ENCODE results near the gene GADD45A. TPM values are rescaled to one million over a fixed set of nuclear protein-coding genes. Genes with fewer than 3 reads are reported as not detected.

Gene GADD45A
- total RNA-seq, 1 experiment from 2014 or later = 34.5 TPM

DNA sequence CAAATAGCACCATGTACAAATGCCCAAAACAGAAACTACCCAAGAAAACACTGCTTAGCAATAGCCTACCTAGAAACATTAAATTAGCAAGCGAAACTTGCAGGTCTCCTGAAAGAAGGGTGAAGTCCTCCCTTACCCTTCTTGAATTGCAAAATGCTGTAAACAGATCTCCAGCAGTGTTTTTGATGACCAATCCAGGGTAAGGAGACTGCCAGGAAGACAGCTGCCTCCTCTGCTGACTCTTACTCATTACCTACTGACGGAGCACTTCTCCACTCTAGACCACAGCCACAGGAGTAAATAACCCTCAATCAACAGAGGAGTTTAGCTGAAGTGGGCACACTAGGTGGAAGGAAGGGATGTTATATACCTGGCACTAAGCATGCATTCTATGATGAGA, 32.2 kb upstream of the GADD45A start:
- TF ChIP-seq, protein P1, sequence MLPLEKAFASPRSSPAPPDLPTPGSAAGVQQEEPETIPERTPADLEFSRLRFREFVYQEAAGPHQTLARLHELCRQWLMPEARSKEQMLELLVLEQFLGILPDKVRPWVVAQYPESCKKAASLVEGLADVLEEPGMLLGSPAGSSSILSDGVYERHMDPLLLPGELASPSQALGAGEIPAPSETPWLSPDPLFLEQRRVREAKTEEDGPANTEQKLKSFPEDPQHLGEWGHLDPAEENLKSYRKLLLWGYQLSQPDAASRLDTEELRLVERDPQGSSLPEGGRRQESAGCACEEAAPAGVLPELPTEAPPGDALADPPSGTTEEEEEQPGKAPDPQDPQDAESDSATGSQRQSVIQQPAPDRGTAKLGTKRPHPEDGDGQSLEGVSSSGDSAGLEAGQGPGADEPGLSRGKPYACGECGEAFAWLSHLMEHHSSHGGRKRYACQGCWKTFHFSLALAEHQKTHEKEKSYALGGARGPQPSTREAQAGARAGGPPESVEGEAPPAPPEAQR (CRISPR knock-in tag; IDR thresholded peaks at IDR 0.05) = no peak
- TF ChIP-seq CDX4 (CRISPR knock-in tag; IDR thresholded peaks at IDR 0.05; ENCODE audit: borderline replicate concordance) = no peak
- no peak for TF ChIP-seq ARID4B (CRISPR knock-in tag; IDR thresholded peaks at IDR 0.05; ENCODE audit: borderline replicate concordance)
- TF ChIP-seq, protein P2, sequence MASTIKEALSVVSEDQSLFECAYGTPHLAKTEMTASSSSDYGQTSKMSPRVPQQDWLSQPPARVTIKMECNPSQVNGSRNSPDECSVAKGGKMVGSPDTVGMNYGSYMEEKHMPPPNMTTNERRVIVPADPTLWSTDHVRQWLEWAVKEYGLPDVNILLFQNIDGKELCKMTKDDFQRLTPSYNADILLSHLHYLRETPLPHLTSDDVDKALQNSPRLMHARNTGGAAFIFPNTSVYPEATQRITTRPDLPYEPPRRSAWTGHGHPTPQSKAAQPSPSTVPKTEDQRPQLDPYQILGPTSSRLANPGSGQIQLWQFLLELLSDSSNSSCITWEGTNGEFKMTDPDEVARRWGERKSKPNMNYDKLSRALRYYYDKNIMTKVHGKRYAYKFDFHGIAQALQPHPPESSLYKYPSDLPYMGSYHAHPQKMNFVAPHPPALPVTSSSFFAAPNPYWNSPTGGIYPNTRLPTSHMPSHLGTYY (CRISPR knock-in tag; IDR thresholded peaks at IDR 0.05) = no peak
- TF ChIP-seq ZMAT4 (CRISPR knock-in tag; IDR thresholded peaks at IDR 0.05) = no peak
- TF ChIP-seq ZBTB43 (CRISPR knock-in tag; IDR thresholded peaks at IDR 0.05) = no peak
- TF ChIP-seq GRHL2 (CRISPR knock-in tag; IDR thresholded peaks at IDR 0.05; ENCODE audit: insufficient replicate concordance, severe bottlenecking) = no peak
- TF ChIP-seq NFATC4 (CRISPR knock-in tag; IDR thresholded peaks at IDR 0.05) = no peak
- no peak for TF ChIP-seq FOXK1 (CRISPR knock-in tag; IDR thresholded peaks at IDR 0.05)
- TF ChIP-seq, protein P3, sequence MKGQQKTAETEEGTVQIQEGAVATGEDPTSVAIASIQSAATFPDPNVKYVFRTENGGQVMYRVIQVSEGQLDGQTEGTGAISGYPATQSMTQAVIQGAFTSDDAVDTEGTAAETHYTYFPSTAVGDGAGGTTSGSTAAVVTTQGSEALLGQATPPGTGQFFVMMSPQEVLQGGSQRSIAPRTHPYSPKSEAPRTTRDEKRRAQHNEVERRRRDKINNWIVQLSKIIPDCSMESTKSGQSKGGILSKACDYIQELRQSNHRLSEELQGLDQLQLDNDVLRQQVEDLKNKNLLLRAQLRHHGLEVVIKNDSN (CRISPR knock-in tag; IDR thresholded peaks at IDR 0.05) = no peak
- Mint-ChIP-seq H3K4me1 (peaks cover 13% of the 10 kb centered on the region), H3K27ac (peak overlapping the region; percentile 28; the same call in 1 of the 2 replicates), H3K27me3 (ENCODE audit: low read depth) (no peaks in the 10 kb centered on the region), H3K9me3 (peaks cover 4% of the 10 kb centered on the region), H3K4me3 (no peak overlapping the region), H3K36me3 (no peaks in the 10 kb centered on the region)
- DNase-seq (ENCODE audit: low spot score) (no peak), ATAC-seq (peak; percentile 46)
- POLR2A ChIA-PET = no interaction called here
- CTCF ChIA-PET = interaction anchor here (1.5 kb wide), 1 partner anchor 129 kb away, joined by 5 read pairs; no protein-coding TSS in a partner anchor

DNA sequence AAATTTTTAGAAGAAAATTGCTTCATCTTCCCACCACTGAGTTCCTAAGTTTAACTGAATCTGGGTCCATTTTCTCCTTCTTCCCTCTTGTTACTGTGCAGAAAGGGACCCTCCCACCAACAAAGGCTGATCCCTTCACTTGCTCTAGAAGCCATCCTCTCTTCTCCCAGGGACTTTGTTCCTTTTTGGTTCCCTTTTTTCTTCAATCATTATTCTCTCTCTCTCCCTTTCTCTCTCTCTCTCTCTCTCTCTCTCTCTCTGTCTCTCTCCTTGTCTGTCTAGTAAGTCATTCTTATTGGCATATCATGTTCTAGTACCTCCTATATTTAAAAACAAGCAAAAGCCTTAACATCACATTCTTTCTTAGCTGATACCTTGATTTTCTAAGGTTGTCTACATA, 31.7 kb upstream of the GADD45A start:
- Mint-ChIP-seq H3K36me3 (no peaks in the 10 kb centered on the region), H3K27ac (no peak overlapping the region)
- POLR2A ChIA-PET = no interaction called here
- TF ChIP-seq TCF7 (CRISPR knock-in tag; IDR thresholded peaks at IDR 0.05; ENCODE audit: low read depth) = no peak
- no peak for TF ChIP-seq ZBTB21 (CRISPR knock-in tag; IDR thresholded peaks at IDR 0.05; ENCODE audit: borderline replicate concordance)
- no peak for TF ChIP-seq CBFB (CRISPR knock-in tag; IDR thresholded peaks at IDR 0.05; ENCODE audit: low read depth)
- no peak for TF ChIP-seq NR2C2 (CRISPR knock-in tag; IDR thresholded peaks at IDR 0.05)
- TF ChIP-seq TEAD4 (CRISPR knock-in tag; IDR thresholded peaks at IDR 0.05) = no peak
- TF ChIP-seq, protein P4, sequence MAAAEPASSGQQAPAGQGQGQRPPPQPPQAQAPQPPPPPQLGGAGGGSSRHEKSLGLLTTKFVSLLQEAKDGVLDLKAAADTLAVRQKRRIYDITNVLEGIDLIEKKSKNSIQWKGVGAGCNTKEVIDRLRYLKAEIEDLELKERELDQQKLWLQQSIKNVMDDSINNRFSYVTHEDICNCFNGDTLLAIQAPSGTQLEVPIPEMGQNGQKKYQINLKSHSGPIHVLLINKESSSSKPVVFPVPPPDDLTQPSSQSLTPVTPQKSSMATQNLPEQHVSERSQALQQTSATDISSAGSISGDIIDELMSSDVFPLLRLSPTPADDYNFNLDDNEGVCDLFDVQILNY (CRISPR knock-in tag; IDR thresholded peaks at IDR 0.05) = no peak
- TF ChIP-seq, protein P5, sequence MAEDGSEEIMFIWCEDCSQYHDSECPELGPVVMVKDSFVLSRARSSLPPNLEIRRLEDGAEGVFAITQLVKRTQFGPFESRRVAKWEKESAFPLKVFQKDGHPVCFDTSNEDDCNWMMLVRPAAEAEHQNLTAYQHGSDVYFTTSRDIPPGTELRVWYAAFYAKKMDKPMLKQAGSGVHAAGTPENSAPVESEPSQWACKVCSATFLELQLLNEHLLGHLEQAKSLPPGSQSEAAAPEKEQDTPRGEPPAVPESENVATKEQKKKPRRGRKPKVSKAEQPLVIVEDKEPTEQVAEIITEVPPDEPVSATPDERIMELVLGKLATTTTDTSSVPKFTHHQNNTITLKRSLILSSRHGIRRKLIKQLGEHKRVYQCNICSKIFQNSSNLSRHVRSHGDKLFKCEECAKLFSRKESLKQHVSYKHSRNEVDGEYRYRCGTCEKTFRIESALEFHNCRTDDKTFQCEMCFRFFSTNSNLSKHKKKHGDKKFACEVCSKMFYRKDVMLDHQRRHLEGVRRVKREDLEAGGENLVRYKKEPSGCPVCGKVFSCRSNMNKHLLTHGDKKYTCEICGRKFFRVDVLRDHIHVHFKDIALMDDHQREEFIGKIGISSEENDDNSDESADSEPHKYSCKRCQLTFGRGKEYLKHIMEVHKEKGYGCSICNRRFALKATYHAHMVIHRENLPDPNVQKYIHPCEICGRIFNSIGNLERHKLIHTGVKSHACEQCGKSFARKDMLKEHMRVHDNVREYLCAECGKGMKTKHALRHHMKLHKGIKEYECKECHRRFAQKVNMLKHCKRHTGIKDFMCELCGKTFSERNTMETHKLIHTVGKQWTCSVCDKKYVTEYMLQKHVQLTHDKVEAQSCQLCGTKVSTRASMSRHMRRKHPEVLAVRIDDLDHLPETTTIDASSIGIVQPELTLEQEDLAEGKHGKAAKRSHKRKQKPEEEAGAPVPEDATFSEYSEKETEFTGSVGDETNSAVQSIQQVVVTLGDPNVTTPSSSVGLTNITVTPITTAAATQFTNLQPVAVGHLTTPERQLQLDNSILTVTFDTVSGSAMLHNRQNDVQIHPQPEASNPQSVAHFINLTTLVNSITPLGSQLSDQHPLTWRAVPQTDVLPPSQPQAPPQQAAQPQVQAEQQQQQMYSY (CRISPR knock-in tag; IDR thresholded peaks at IDR 0.05) = no peak
- TF ChIP-seq ZNF671 (CRISPR knock-in tag; IDR thresholded peaks at IDR 0.05) = no peak
- no peak for TF ChIP-seq TP53 (CRISPR knock-in tag; IDR thresholded peaks at IDR 0.05)
- TF ChIP-seq ZNF232 (CRISPR knock-in tag; IDR thresholded peaks at IDR 0.05) = no peak

More for the DNA sequence above, 31.7 kb upstream of the GADD45A start:
- DNase-seq (ENCODE audit: low spot score) (no peak), ATAC-seq (no peak)
- H3K9me3 Mint-ChIP-seq = peaks cover 4% of the 10 kb centered on the region
- H3K4me3 Mint-ChIP-seq = no peak overlapping the region
- no peaks in the 10 kb centered on the region for H3K27me3 Mint-ChIP-seq (ENCODE audit: low read depth)
- peaks cover 13% of the 10 kb centered on the region for H3K4me1 Mint-ChIP-seq
- CTCF ChIA-PET = interaction anchor here (1.5 kb wide), 1 partner anchor 129 kb away, joined by 5 read pairs; no protein-coding TSS in a partner anchor

Measured in WTC11 (cell line).